Fibroblast of the aortic adventitia (primary cell): ENCODE data around the gene CALHM3. TPM values are rescaled to one million over a fixed set of nuclear protein-coding genes. Genes with fewer than 3 reads are reported as not detected.
A peak's percentile ranks its signal among the peaks of the same experiment; 100 is the strongest.

Source experiments
- DNase-seq: peaks from one replicate; pipeline ENCODE4 v3.0.0-alpha.2; 2010; ENCODE audit warnings: low read depth
- H3K4me3 ChIP-seq: 2 replicates; pipeline ENCODE4 v1.5.1; 2011; ENCODE audit warnings: low read depth, mild to moderate bottlenecking, control low read depth, low read length, moderate library complexity
- CTCF ChIP-seq: IDR thresholded peaks from 2 replicates; pipeline ENCODE4 v1.5.1; 2011; ENCODE audit warnings: mild to moderate bottlenecking, low read length, control low read depth, inconsistent platforms; ENCODE audit not compliant: insufficient read depth
- total RNA-seq: library from RNA; depleted of rRNA; stranded (reverse); fragments of >200 nt; gene quantifications from 2 replicates; pipeline ENCODE4 v1.2.3, GENCODE V29; 2012; ENCODE audit warnings: low replicate concordance

CALHM3 gene
- total RNA-seq, 1 donor: not detected

GRCh38 chr10:103444478-103444877 is 34.6 kb downstream of the CALHM3 start:
- DNase-seq: no peak
- H3K4me3 ChIP-seq: no peak overlapping the region
- TF ChIP-seq CTCF: no peak

- DNase-seq: no peak
- no peak overlapping the region for H3K4me3 ChIP-seq
- TF ChIP-seq CTCF: no peak
Observed at GRCh38 chr10:103443475-103444185, 35.4 kb downstream of the CALHM3 start.

GRCh38 chr10:103442031-103442461 is 37.0 kb downstream of the CALHM3 start:
- peak; percentile 75 for DNase-seq
- H3K4me3 ChIP-seq: no peak overlapping the region
- no peak for TF ChIP-seq CTCF

- TF ChIP-seq CTCF: no peak
- no peak for DNase-seq
- H3K4me3 ChIP-seq: no peak overlapping the region
Observed at GRCh38 chr10:103441611-103442010, 37.4 kb downstream of the CALHM3 start.

GRCh38 chr10:103441206-103441605 is 37.8 kb downstream of the CALHM3 start:
- TF ChIP-seq CTCF: no peak
- DNase-seq: no peak
- H3K4me3 ChIP-seq: no peak overlapping the region

GRCh38 chr10:103440416-103440815 is 38.6 kb downstream of the CALHM3 start:
- no peak overlapping the region for H3K4me3 ChIP-seq
- TF ChIP-seq CTCF: no peak
- DNase-seq: no peak

- H3K4me3 ChIP-seq: no peak overlapping the region
- DNase-seq: no peak
- no peak for TF ChIP-seq CTCF
Observed at GRCh38 chr10:103439776-103440175, 39.3 kb downstream of the CALHM3 start.
